ENCODE measurements around the gene COL24A1.
"Not testable (repeated sequence)": the region's sequence is repeated elsewhere in the genome, so short reads cannot be mapped to it uniquely, and the experiment has no call there.

The COL24A1 gene

DNA sequence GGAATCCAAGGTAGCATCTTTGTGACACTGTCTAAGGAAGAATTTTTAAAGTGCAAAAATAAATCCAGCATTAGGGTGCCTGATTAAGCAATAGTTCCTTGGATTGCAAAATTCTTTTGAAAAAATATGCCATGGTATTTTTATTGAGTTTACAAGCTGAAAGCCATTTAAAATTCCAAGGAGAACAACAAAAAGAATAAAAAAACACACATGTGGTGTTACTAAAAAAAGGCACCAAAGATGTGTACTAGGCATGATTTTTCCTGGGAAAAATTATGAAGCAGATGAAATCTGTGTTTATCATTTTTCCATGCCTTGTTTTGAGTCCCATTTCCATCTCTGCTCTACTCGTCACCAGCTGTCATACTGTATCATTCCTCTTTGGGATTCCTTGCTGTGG, 291.4 kb downstream of the COL24A1 start:
- Mint-ChIP-seq H3K27me3 (peaks cover 1% of the 10 kb centered on the region), H3K36me3 (no peaks in the 10 kb centered on the region), H3K4me3 (no peak overlapping the region), H3K27ac (no peak overlapping the region), H3K9me3 (ENCODE audit: low read depth) (no peaks in the 10 kb centered on the region), H3K4me1 (ENCODE audit: low read depth) (no peaks in the 10 kb centered on the region)

DNA sequence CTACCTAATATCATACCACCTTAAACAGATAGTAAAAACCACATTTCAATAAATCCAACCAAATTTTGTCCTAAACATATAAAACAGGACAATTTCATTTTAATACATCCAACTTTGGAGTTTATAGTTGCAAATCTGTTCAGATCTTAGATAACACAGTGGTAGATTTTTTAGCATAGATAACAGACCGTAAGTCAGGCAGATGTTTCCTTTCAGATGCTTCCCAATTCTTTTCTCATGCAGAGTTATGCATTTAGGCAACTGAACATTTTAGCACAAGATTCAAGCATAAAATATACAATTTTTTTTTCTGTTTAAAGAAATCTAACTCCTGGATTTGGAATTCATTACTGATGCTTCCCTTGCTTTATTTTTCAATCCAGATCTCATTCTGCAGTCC, 291.8 kb downstream of the COL24A1 start:
- no peaks in the 10 kb centered on the region for H3K4me1 Mint-ChIP-seq (ENCODE audit: low read depth)
- H3K27ac Mint-ChIP-seq = no peak overlapping the region
- H3K36me3 Mint-ChIP-seq = no peaks in the 10 kb centered on the region
- H3K9me3 Mint-ChIP-seq (ENCODE audit: low read depth) = no peaks in the 10 kb centered on the region
- H3K4me3 Mint-ChIP-seq = no peak overlapping the region
- H3K27me3 Mint-ChIP-seq = peaks cover 1% of the 10 kb centered on the region

DNA sequence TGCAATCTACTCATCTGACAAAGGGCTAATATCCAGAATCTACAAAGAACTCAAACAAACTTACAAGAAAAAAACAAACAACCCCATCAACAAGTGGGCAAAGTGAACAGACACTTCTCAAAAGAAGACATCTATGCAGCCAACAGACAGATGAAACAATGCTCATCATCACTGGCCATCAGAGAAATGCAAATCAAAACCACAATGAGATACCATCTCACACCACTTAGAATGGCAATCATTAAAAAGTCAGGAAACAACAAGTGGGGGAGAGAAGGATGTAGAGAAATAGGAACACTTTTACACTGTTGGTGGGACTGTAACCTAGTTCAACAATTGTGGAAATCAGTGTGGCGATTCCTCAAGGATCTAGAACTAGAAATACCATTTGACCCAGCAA, 292.9 kb downstream of the COL24A1 start:
- not testable (repeated sequence) for H3K9me3 Mint-ChIP-seq (ENCODE audit: low read depth); H3K27me3 Mint-ChIP-seq; H3K27ac Mint-ChIP-seq

DNA sequence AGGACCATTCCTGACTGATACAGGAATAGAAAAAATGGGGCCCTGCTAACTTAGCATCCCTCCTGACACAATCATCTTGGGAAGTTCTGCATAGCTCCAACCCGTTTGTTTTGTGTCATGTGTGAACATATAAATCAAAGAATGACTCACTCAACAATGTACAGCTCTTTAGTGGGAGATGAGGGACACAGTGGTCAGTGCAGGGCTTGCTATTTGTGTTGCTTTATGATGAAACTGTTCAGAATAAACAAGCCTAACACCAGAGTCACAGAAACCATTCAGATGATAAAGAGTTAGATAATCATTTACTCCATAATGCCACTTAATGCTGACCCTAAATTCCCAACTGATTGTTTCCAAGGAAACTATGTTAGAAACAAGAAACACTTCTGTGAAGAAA, 294.1 kb downstream of the COL24A1 start:
- Mint-ChIP-seq H3K36me3 (no peaks in the 10 kb centered on the region), H3K4me1 (ENCODE audit: low read depth) (no peaks in the 10 kb centered on the region), H3K9me3 (ENCODE audit: low read depth) (no peaks in the 10 kb centered on the region), H3K4me3 (no peak overlapping the region), H3K27ac (no peak overlapping the region), H3K27me3 (peaks cover 3% of the 10 kb centered on the region)

More for the DNA sequence above, 292.9 kb downstream of the COL24A1 start:
- not testable (repeated sequence) for H3K4me1 Mint-ChIP-seq (ENCODE audit: low read depth); H3K4me3 Mint-ChIP-seq; H3K36me3 Mint-ChIP-seq

- H3K27ac Mint-ChIP-seq = no peak overlapping the region
- no peak overlapping the region for H3K4me3 Mint-ChIP-seq
- peaks cover 2% of the 10 kb centered on the region for H3K27me3 Mint-ChIP-seq
- no peaks in the 10 kb centered on the region for H3K4me1 Mint-ChIP-seq (ENCODE audit: low read depth)
- H3K36me3 Mint-ChIP-seq = no peaks in the 10 kb centered on the region
- no peaks in the 10 kb centered on the region for H3K9me3 Mint-ChIP-seq (ENCODE audit: low read depth)
Measured at GRCh38 chr1:85857991-85858390, 298.6 kb downstream of the COL24A1 start.

DNA sequence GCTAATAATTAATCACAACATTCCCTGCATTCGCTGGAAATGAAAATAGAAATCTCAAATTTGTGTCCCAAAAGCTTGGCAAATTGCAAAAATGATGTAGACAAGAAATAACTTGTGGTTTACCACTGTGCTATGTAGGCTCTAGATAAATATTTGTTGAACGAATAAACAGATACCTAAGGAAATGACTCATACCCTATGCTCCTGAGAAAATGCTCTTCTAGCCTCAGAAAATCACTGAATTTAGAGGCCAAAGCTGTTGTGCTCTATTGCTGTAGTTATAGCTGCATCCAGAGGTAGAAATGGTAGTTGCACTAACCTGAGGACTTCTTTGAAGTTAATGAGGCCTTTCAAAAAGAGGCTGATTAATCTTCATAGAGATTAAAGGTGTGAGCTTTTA, 306.3 kb downstream of the COL24A1 start:
- no peaks in the 10 kb centered on the region for H3K9me3 Mint-ChIP-seq (ENCODE audit: low read depth)
- no peak overlapping the region for H3K4me3 Mint-ChIP-seq
- H3K36me3 Mint-ChIP-seq = no peaks in the 10 kb centered on the region
- H3K4me1 Mint-ChIP-seq (ENCODE audit: low read depth) = no peaks in the 10 kb centered on the region
- no peak overlapping the region for H3K27ac Mint-ChIP-seq
- no peaks in the 10 kb centered on the region for H3K27me3 Mint-ChIP-seq

DNA sequence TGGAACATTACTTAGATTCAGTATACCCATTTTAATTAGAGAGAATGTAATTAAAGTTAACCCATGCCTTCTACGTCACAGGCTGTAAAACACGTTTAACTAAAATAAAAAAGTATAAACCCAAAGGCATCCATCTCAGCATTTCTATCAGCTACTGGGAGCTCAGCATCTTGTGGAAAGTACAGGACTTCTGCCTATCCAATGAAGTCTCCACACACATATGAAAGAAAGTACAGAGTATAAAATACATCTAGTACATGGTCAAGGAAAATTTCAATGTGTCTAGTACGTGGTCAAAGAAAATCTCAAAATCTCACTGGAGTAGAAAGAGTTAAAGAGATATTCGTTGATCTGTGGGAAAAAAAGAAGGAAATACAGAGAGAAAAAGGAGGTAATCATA, 306.9 kb downstream of the COL24A1 start:
- no peak overlapping the region for H3K27ac Mint-ChIP-seq
- no peaks in the 10 kb centered on the region for H3K4me1 Mint-ChIP-seq (ENCODE audit: low read depth)
- H3K36me3 Mint-ChIP-seq = no peaks in the 10 kb centered on the region
- no peaks in the 10 kb centered on the region for H3K9me3 Mint-ChIP-seq (ENCODE audit: low read depth)
- H3K4me3 Mint-ChIP-seq = no peak overlapping the region
- H3K27me3 Mint-ChIP-seq = no peaks in the 10 kb centered on the region

DNA sequence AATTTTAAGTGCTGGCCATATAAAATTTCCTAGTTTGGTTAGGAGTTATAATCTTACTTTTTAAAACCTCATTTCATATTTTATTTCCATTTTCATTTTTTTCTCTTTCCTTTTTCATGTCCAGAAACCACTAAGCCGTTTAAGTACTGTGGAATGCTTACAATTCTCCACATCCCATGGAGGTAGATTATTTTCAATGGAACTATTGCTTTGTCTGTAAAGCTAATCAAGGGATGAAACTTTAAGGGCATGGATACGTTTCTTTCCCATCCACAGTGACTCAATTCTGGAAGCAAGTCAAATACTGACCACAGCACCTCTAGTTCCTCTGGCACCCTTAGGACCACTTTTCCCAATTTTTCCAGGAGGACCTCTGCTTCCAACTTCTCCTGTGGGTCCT, 309.2 kb downstream of the COL24A1 start:
- no peak overlapping the region for H3K27ac Mint-ChIP-seq
- no peaks in the 10 kb centered on the region for H3K27me3 Mint-ChIP-seq
- no peaks in the 10 kb centered on the region for H3K36me3 Mint-ChIP-seq

GRCh38 chr1:85846706-85847105, 309.9 kb downstream of the COL24A1 start:
- Mint-ChIP-seq H3K27me3 (no peaks in the 10 kb centered on the region), H3K4me3 (no peak overlapping the region), H3K27ac (no peak overlapping the region), H3K4me1 (ENCODE audit: low read depth) (no peaks in the 10 kb centered on the region), H3K36me3 (no peaks in the 10 kb centered on the region), H3K9me3 (ENCODE audit: low read depth) (no peaks in the 10 kb centered on the region)

More for the DNA sequence above, 309.2 kb downstream of the COL24A1 start:
- Mint-ChIP-seq H3K9me3 (ENCODE audit: low read depth) (no peaks in the 10 kb centered on the region), H3K4me3 (no peak overlapping the region), H3K4me1 (ENCODE audit: low read depth) (no peaks in the 10 kb centered on the region)

GRCh38 chr1:85839459-85839858, 317.1 kb downstream of the COL24A1 start:
- no peaks in the 10 kb centered on the region for H3K4me1 Mint-ChIP-seq (ENCODE audit: low read depth)
- H3K27me3 Mint-ChIP-seq = no peaks in the 10 kb centered on the region
- H3K36me3 Mint-ChIP-seq = no peaks in the 10 kb centered on the region
- H3K9me3 Mint-ChIP-seq (ENCODE audit: low read depth) = no peaks in the 10 kb centered on the region
- no peak overlapping the region for H3K4me3 Mint-ChIP-seq
- no peak overlapping the region for H3K27ac Mint-ChIP-seq

- no peaks in the 10 kb centered on the region for H3K4me1 Mint-ChIP-seq (ENCODE audit: low read depth)
- H3K36me3 Mint-ChIP-seq = no peaks in the 10 kb centered on the region
- no peaks in the 10 kb centered on the region for H3K9me3 Mint-ChIP-seq (ENCODE audit: low read depth)
- no peak overlapping the region for H3K27ac Mint-ChIP-seq
- no peak overlapping the region for H3K4me3 Mint-ChIP-seq
- H3K27me3 Mint-ChIP-seq = no peaks in the 10 kb centered on the region
Measured at GRCh38 chr1:85838238-85838637, 318.3 kb downstream of the COL24A1 start.

DNA sequence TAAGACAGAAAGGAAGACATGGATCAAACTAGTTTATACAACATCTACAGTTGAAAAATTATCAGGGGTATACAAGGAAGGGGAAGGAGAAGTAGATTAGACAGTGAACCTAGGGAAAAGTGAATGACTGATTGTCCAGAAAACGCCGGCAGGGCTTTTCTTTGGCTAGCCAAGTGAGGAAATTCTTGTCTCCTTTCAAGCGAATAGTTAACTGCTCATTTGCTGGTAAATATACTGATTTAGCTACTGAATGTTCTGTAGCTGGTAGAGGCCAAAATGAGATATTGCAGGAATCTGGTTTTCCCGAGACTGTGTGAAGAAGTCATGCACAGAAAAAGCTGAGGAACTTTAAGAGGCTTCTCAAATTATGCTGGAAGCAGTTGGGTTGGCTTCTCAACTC, 319.8 kb downstream of the COL24A1 start:
- no peaks in the 10 kb centered on the region for H3K36me3 Mint-ChIP-seq
- no peaks in the 10 kb centered on the region for H3K27me3 Mint-ChIP-seq
- no peak overlapping the region for H3K4me3 Mint-ChIP-seq
- no peaks in the 10 kb centered on the region for H3K9me3 Mint-ChIP-seq (ENCODE audit: low read depth)
- H3K4me1 Mint-ChIP-seq (ENCODE audit: low read depth) = no peaks in the 10 kb centered on the region
- no peak overlapping the region for H3K27ac Mint-ChIP-seq

- not testable (repeated sequence) for H3K36me3 Mint-ChIP-seq; H3K27ac Mint-ChIP-seq; H3K27me3 Mint-ChIP-seq; H3K4me1 Mint-ChIP-seq (ENCODE audit: low read depth); H3K4me3 Mint-ChIP-seq; H3K9me3 Mint-ChIP-seq (ENCODE audit: low read depth)
Measured at GRCh38 chr1:85833165-85833564, 323.4 kb downstream of the COL24A1 start.

GRCh38 chr1:85830837-85831236, 325.7 kb downstream of the COL24A1 start:
- H3K27ac Mint-ChIP-seq = no peak overlapping the region
- peaks cover 5% of the 10 kb centered on the region for H3K9me3 Mint-ChIP-seq (ENCODE audit: low read depth)
- H3K27me3 Mint-ChIP-seq = peaks cover 3% of the 10 kb centered on the region
- H3K36me3 Mint-ChIP-seq = peaks cover 2% of the 10 kb centered on the region
- no peak overlapping the region for H3K4me3 Mint-ChIP-seq
- no peaks in the 10 kb centered on the region for H3K4me1 Mint-ChIP-seq (ENCODE audit: low read depth)

DNA sequence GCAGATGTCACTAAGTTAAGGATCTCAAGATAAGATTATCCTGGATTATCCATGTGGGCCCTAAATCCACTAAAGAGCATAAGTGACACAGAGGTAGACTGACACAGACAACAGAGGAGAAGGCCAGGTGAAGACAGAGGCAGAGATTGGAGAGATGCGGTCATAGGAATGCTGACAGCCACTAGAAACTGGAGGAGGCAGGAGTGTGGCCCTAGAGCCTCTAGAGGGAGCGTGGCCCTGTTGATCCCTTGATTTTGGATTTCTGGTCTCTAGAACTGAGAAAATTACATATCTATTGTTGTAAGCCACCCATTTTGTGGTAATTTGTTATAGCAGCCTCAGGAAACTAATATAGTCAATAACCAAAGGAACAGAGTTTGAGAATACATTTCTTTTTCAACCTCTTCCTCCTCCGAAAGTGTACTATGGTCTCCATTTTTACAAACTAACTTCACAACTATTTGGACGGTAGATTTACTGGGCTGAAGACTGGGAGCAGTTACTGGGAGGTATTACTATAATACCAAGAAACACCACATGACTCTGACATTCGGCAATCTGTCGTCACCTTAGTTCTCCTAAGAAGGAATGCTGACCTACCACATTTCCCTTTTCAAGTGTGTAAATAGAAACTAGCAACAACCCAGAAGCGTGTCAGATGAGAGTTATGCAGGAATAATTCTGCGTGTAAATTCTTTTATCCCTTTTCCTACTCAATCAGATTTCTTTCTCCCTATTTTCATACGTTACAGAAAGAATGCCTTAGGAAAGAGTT, 332.3 kb downstream of the COL24A1 start:
- Mint-ChIP-seq H3K27me3 (no peaks in the 10 kb centered on the region), H3K36me3 (no peaks in the 10 kb centered on the region), H3K4me3 (no peak overlapping the region), H3K4me1 (ENCODE audit: low read depth) (no peaks in the 10 kb centered on the region), H3K27ac (no peak overlapping the region), H3K9me3 (ENCODE audit: low read depth) (no peaks in the 10 kb centered on the region)

DNA sequence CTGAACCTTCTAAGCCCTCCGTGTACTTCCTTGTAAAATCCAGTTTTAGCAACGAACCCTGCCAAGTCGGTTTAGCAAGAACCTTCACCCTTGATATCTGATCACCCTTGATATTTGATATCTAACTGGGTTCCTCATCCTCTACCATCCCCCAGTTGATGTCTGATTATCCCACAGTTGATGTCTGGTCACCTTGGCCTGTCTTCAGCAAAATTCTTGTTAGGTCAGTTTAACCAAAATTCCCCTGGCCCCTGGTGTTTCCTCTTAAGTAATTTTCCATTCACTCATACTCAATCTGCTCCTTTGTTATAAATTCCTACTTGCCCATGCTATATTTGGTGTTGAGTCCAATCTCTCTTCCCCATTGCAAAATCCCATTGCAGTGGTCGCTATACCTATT, 333.9 kb downstream of the COL24A1 start:
- H3K9me3 Mint-ChIP-seq (ENCODE audit: low read depth) = no peaks in the 10 kb centered on the region
- H3K36me3 Mint-ChIP-seq = no peaks in the 10 kb centered on the region
- no peaks in the 10 kb centered on the region for H3K4me1 Mint-ChIP-seq (ENCODE audit: low read depth)
- no peaks in the 10 kb centered on the region for H3K27me3 Mint-ChIP-seq
- H3K27ac Mint-ChIP-seq = no peak overlapping the region
- no peak overlapping the region for H3K4me3 Mint-ChIP-seq
